Measurements from ENCODE around the gene ARHGAP27. TPM values are rescaled to one million over a fixed set of nuclear protein-coding genes. Genes with fewer than 3 reads are reported as not detected.

ARHGAP27 gene
- total and polyA plus RNA-seq, 2 of the 4 experiments (the other 2 are of a cell fraction) = under 0.01 to 0.89 TPM

- TF ChIP-seq MAZ (IDR thresholded peaks at IDR 0.05; ENCODE audit: borderline replicate concordance, low read depth, low read length) = no peak
- no peak for TF ChIP-seq RAD21 (IDR thresholded peaks at IDR 0.05; ENCODE audit: low read length)
Observed at GRCh38 chr17:45376171-45377005, 56.3 kb downstream of the ARHGAP27 start (continued).

GRCh38 chr17:45374501-45374900 lies 58.2 kb downstream of the ARHGAP27 start:
- DNase-seq (peak; percentile 29), ATAC-seq (ENCODE audit: low read depth) (no peak)
- no peaks in the 10 kb centered on the region for H4K20me1 ChIP-seq (ENCODE audit: insufficient read depth, low read length)
- H2BK20ac ChIP-seq (ENCODE audit: low read depth, low read length) = peak overlapping the region; percentile 48
- H3K9me3 ChIP-seq (ENCODE audit: control insufficient read depth, insufficient read depth, low read length) = no peaks in the 10 kb centered on the region
- H2BK5ac ChIP-seq (ENCODE audit: low read depth, low read length, poor library complexity, severe bottlenecking) = no peak overlapping the region
- no CpG with 5 or more reads among the region's 6 CpGs for WGBS, 2 experiments (ENCODE audit: extremely low coverage in 2 of 2, insufficient read length in 1 of 2)
- no peak overlapping the region for H3K4me3 ChIP-seq (ENCODE audit: insufficient read depth, low read depth, low read length)
- no peak overlapping the region for H4K5ac ChIP-seq (ENCODE audit: low read depth, low read length)
- H3K4me2 ChIP-seq (ENCODE audit: low read depth, low read length) = no peak overlapping the region
- POLR2A ChIA-PET (ENCODE audit: unreplicated experiment) = no interaction called here
- peak overlapping the region; percentile 95; the same call in 2 of the 3 replicates for H2BK15ac ChIP-seq (ENCODE audit: low read depth, low read length)
- peaks cover 22% of the 10 kb centered on the region for H3K9me1 ChIP-seq (ENCODE audit: insufficient read depth, low read length)
- peak overlapping the region; percentile 96 to 100; a peak in 2 of 4 replicates for H4K8ac ChIP-seq (ENCODE audit: low read depth in 2 of 2, low read length in 2 of 2)
- no TSS peak for BruUV-seq (replicated peaks)
- H4K91ac ChIP-seq (ENCODE audit: insufficient read depth, low read depth, low read length) = peak overlapping the region; percentile 97
- dilution Hi-C loops (cut with HindIII; ENCODE audit: low sequenced_read_pairs, unreplicated experiment) = no loop called here
- in situ Hi-C loops (cut with MboI; ENCODE audit: low sequenced_read_pairs) = loop anchor here (5.0 kb wide), 1 partner anchor 62 kb away; no protein-coding TSS in a partner anchor
- 0 out of 2 replicates have a peak overlapping the region, but pooled peaks have one; percentile 78 for H3K23ac ChIP-seq (ENCODE audit: low read depth, low read length)
- H3K14ac ChIP-seq (replicated peaks; ENCODE audit: low read depth, low read length) = peak overlapping the region; percentile 79; the same call in 1 of the 2 replicates
- no peak overlapping the region for H3K27ac ChIP-seq (ENCODE audit: insufficient read depth, low read length)
- peaks cover 0 to 15% of the 10 kb centered on the region in 2 experiments; a peak in 1 of 4 replicates for H3K79me1 ChIP-seq (ENCODE audit: low read depth in 1 of 2, low read length in 2 of 2)
- H2AK9ac ChIP-seq (replicated peaks; ENCODE audit: low read depth, low read length, poor library complexity) = no peak overlapping the region
- CTCF ChIA-PET = interaction anchor here (0.8 to 1.2 kb wide), 2 partner anchors 97 to 239 kb away, joined by 3 read pairs; partner anchors contain the start of gene ACBD4
- peak overlapping the region; percentile 100 for H3K4ac ChIP-seq (ENCODE audit: low read depth, low read length)
- H3K27me3 ChIP-seq (ENCODE audit: control insufficient read depth, insufficient read depth, low read length) = no peaks in the 10 kb centered on the region
- peaks cover 26% of the 10 kb centered on the region for H3K4me1 ChIP-seq (ENCODE audit: control insufficient read depth, insufficient read depth, low read length)
- no peak overlapping the region for H2AFZ ChIP-seq (replicated peaks; ENCODE audit: low read length, poor library complexity)
- H3K18ac ChIP-seq (ENCODE audit: low read depth, low read length) = peak overlapping the region; percentile 14
- H3K56ac ChIP-seq (ENCODE audit: extremely low read depth, insufficient read depth, low read length) = no peak overlapping the region
- TF ChIP-seq RCOR1 (IDR thresholded peaks at IDR 0.05; ENCODE audit: insufficient replicate concordance, low read length) = no peak
- no peak for TF ChIP-seq BHLHE40 (IDR thresholded peaks at IDR 0.05; ENCODE audit: low read depth, low read length)
- TF ChIP-seq MAFK (IDR thresholded peaks at IDR 0.05; ENCODE audit: low read depth, low read length) = no peak
- no peak for TF ChIP-seq ELK1 (IDR thresholded peaks at IDR 0.05; ENCODE audit: borderline replicate concordance, low read depth, low read length)
- no peak for TF ChIP-seq CEBPB (IDR thresholded peaks at IDR 0.05; ENCODE audit: low read depth, low read length)
- no peak for TF ChIP-seq RFX5 (IDR thresholded peaks at IDR 0.05; ENCODE audit: low read depth, low read length)
- TF ChIP-seq FOS (IDR thresholded peaks at IDR 0.05; ENCODE audit: low read depth, low read length) = no peak
- TF ChIP-seq POLR2A (IDR thresholded peaks at IDR 0.05; ENCODE audit: low read depth, low read length) = no peak
- no peak for TF ChIP-seq MXI1 (IDR thresholded peaks at IDR 0.05; ENCODE audit: borderline replicate concordance, low read depth, low read length)
- H2BK120ac ChIP-seq (ENCODE audit: low read depth, low read length) = peak overlapping the region; percentile 100
- H2AK5ac ChIP-seq (ENCODE audit: low read depth, low read length) = no peak overlapping the region; the same call in 1 of the 2 replicates
- H3K36me3 ChIP-seq (ENCODE audit: control insufficient read depth, insufficient read depth, low read length) = no peaks in the 10 kb centered on the region
- intact Hi-C loops (cut with micrococcal nuclease) = no loop called here
- H3K9ac ChIP-seq (ENCODE audit: low read depth, low read length) = no peak overlapping the region

Data from IMR-90 (cell line).